ENCODE measurements around the gene LONP1.
"Not testable (repeated sequence)": the region's sequence is repeated elsewhere in the genome, so short reads cannot be mapped to it uniquely, and the experiment has no call there.

LONP1 gene, protein sequence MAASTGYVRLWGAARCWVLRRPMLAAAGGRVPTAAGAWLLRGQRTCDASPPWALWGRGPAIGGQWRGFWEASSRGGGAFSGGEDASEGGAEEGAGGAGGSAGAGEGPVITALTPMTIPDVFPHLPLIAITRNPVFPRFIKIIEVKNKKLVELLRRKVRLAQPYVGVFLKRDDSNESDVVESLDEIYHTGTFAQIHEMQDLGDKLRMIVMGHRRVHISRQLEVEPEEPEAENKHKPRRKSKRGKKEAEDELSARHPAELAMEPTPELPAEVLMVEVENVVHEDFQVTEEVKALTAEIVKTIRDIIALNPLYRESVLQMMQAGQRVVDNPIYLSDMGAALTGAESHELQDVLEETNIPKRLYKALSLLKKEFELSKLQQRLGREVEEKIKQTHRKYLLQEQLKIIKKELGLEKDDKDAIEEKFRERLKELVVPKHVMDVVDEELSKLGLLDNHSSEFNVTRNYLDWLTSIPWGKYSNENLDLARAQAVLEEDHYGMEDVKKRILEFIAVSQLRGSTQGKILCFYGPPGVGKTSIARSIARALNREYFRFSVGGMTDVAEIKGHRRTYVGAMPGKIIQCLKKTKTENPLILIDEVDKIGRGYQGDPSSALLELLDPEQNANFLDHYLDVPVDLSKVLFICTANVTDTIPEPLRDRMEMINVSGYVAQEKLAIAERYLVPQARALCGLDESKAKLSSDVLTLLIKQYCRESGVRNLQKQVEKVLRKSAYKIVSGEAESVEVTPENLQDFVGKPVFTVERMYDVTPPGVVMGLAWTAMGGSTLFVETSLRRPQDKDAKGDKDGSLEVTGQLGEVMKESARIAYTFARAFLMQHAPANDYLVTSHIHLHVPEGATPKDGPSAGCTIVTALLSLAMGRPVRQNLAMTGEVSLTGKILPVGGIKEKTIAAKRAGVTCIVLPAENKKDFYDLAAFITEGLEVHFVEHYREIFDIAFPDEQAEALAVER

DNA sequence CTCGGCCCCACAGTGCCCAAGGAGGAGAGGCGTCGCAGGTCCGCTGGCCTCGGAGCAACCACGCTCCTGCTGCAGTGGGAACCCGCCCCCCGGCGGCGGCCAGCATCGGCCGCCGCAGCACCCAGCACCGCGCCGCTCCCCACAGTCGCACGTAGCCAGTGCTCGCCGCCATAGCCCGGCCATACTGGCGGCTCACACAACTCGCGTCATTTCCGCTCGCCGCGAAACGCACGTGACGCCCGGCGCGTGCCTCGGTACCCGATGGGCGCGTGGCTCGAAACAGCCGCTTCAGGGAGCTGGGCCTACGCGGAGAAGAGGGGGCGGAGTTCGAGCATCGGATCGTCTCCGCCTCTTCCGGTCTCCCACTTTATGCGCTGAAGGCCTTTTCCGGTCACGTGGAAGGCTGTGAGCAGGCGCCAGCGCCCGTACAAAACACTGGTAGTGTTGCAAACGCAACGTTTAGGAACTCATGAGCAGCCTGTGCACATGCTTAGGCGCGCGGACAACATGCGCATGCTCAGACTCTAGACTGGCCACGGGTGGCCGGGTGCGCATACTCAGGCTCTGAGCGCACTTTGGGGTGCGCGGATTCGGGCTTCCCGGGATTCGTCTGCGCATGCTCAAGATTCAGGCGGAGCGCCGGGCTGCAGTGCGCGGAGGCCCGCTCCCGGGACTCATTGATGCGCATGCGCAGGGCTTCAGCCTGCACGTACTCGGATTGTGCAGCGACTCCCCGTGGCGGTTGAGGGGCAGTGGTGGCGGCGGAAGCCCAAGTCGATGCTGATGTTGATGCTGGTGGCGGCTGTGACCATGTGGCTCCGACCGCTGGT is at the start of gene LONP1, which contains the start of gene CATSPERD:
TSS of gene LONP1 (minus strand) at position 186 of the 830 bp plus-strand sequence. CDS start at position 172, 14 bp downstream.
TSS of gene CATSPERD (plus strand) at position 677 of the 830 bp plus-strand sequence. CDS start at position 778, 101 bp downstream.
- peak; percentile 98 for DNase-seq

DNA sequence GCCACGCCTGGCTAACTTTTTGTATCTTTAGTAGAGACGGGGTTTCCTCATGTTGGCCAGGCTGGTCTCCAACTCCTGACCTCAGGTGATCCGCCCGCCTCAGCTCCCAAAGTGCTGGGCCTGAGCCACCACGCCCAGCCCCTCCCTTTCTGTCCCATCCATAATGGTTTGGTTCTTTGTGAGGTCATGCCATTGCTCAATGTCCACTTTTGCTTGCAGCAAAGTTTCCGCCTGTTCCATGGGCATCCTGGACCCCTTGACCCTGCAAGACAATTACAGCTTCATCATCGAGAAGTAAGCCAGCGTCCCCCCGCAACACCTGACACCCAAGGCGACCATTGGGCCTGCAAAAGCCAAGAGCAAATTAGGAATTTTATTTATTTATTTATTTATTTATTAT is 48.0 kb upstream of the LONP1 start:
- DNase-seq, result no peak

DNA sequence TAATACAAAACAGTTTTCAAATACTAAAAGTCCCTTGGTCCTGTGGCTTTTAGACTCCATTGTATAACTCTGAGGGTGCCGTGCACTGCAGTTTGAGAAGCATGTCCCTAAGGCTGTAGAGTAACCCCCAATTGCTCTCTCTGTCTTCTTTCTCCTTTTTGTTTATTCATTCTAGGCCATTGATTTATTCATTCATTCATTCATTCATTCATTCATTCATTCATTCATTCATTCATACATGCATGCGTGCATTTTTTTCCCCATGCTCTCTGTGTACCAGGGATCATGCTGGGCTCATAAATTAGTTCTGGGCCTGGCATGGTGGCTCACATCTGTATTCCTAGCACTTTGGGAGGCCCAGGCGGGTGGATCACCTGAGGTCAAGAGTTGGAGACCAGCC is 45.3 kb upstream of the LONP1 start:
- no peak for DNase-seq

DNA sequence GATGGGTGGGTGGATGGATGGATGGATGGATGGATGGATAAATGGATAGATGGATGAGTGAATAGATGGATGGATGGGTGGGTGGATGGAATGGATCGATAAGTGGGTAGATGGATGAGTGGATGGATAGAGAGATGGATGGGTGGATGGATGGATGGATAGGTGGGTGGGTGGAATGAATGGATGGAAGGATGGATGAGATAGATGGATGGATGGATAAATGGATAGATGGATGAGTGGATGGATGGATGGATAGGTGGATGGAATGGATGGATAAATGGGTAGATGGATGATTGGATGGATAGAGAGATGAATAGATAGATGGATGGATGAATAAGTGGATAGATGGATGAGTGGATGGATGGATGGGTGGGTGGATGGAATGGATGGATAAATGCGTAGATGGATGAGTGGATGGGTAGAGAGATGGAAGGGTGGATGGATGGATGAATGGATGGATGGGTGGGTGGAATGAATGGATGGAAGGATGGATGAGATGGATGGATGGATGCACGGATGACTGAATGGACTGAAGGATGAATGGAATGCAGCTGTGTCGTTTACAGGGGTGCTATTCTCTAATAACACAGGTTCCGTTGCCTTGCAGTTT is 42.8 kb upstream of the LONP1 start:
- DNase-seq, result no peak

DNA sequence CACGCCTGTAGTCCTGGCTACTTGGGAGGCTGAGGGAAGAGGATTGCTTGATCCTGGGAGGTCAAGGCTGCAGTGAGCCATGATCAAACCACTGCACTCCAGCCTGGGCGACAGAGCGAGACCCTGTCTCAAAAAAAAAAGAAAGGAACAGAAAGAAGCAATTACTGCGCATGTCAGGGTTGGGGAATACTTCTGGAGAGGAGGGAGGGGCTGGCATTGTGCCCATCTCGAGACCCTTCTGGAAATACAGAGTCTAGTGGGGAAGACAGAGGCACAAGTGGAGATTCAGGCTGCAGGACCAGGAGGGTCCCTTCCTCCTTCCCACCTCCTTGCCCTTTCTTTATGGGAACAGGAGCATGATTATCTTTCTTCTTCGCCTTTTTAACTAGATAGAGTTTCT is 33.8 kb upstream of the LONP1 start:
- DNase-seq, result no peak

DNA sequence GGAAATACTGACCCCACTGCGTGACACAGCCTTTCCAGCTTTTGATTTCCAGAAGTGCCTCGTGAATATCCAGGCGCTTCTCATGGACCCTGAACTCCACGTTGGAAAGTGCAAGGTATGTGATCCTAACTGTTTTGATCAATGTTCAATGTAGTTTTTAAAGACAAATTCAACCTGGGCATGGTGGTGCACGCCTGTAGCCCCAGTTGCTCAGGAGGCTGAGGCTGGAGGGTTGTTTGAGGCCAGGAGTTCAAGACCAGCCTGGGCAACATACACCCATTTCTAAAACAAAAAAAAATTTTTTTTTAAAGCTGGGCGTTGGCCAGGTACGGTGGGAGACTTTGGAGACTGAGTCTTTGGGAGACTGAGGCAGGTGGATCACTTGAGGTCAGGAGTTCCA is 31.8 kb upstream of the LONP1 start:
- DNase-seq, result no peak

DNA sequence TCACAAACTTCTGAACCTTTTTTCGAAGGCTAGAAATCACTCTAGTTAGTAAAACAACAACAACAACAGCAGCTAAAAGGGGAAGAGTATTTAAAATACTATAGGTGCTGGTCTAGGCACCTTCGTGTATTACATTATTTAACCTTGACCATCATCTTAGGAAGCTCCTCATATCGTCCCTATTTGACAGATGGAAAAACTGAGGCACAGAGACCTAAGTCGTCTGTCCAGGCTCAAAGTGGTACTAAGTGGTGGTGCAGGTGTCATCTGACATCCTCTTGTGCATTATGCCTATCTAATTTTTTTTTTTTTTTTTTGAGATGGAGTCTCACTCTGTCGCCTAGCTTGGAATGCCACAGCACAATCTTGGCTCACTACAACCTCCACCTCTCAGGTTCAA is 29.6 kb upstream of the LONP1 start:
- DNase-seq, result no peak

DNA sequence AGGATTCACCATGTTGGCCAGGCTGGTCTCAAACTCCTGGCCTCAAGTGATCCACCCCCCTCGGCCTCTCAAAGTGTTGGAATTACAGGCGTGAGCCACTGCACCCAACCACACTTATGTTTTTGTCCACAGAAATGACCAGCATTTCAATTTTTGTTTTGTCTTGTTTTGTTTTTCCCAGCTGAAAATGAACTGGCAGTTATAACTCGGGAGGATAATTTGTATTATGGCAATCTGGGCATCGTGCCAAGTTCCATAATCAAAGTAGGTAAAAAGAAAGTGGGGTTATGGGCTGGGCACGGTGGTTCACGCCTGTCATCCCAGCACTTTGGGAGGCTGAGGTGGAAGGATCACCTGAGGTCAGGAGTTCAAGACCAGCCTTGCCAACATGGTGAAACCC is 29.0 kb upstream of the LONP1 start:
- DNase-seq, result not testable (repeated sequence)

DNA sequence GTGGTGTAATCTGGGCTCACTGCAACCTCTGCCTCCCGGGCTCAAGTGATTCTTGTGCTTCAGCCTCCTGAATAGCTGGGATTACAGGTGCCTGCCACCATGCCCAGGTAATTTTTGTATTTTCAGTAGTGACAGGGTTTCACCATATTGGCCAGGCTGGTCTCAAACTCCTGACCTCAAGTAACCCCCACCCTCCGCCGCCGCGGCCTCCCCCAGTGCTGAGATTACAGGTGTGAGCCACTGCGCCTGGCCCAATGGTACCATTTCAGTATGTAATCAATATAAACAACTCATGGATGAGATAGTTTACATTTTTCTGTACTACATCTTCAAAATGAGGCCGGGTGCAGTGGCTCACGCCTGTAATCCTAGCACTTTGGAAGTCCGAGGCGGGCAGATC is 25.1 kb upstream of the LONP1 start:
- DNase-seq, result not testable (repeated sequence)

DNA sequence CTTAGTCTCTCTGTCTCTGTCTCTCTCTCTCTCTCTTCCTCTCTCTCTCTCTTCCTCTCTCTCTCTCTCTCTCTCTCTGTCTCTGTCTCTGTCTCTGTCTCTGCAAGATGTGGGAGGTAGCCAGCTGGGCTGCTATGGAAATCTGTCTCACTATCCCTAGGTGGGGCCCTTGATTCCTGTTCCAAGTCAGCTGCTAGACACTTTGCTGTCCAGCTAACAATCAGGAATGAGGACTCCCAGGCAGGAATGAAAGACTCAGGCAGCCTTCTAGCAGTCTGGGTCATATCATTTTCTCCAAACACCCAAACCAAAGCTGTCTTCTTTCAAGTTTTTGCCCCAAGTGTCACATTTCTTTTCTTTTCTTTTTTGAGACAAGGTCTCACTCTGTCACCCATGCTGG is 23.7 kb upstream of the LONP1 start:
- DNase-seq, result no peak

DNA sequence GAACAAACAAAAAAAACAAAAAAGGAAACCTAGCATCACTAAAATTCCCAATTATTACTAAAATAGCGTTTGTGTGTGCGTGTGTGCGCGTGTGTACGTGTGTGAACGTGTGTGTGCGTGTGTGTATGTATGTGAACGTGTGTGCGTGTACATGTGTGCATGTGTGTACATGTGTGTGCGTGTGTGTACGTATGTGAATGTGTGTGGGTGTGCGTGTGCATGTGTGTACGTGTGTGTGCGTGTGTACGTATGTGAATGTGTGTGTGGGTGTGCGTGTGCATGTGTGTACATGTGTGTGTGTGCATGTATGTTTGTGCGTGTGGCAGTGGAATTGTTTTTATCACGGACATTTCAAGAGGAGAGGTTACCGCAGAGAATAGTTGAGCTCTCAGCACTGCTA is 22.1 kb upstream of the LONP1 start:
- DNase-seq, result no peak

DNA sequence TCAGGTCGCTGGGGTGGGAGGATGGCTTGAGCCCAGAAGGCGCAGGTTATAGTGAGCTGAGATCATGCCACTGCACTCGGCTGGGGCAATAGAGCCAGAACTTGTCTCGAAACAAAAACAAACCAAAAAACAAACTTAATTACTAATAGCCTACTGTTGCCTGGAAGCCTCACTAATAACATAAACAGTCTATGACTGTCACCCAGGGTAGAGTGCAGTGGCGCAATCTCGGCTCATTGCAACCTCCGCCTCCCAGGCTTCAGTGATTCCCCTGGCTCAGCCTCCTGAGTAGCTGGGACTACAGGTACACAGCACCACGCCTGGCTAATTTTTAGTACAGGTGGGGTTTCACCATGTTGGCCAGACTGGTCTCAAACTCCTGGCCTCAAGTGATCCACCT is 18.5 kb upstream of the LONP1 start:
- DNase-seq, result no peak

DNA sequence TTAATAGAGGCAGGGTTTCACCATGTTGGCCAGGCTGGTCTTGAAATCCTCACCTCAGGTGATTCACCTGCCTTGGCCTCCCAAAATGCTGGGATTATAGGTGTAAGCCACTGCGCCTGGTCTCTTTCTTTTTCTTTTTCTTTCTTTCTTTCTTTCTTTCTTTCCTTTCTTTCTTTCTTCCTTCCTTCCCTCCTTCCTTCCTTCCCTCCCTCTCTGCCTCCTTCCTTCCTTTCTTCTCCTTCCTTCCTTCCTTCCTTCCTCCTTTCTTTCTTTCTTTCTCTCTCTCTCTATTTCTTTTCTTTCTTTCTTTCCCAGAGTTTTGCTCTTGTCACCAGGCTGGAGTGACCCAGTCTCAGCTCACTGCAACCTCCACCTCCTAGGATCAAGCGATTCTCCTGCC is 13.2 kb upstream of the LONP1 start:
- DNase-seq, result not testable (repeated sequence)

DNA sequence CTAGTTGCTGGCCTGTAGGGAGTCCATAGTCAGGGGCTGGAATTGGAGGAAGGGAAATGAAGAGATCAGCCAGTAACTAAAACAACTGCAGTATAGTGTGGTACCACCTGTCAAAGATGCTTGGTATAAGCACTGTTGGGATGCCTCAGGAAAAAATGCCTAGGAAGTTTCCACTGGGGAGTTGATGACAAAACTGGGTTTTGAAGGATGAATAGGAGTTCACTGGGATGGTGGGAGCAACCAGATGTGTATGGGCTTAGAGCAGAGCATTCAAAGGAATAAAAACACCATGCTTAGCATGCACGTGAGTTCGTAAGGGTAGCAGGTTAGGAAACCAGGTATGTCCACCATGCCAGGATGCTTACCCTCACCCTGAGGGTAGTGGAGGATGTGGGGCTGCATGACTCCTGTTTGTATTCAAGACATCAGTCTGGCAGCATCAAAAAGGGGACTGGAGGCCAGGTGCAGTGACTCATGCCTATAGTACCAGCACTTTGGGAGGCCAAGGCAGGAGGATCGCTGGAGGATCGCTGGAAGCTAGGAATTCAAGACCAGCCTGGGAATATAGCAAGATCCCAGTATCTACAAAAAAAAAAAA is 7.6 kb upstream of the LONP1 start:
- no peak for DNase-seq

DNA sequence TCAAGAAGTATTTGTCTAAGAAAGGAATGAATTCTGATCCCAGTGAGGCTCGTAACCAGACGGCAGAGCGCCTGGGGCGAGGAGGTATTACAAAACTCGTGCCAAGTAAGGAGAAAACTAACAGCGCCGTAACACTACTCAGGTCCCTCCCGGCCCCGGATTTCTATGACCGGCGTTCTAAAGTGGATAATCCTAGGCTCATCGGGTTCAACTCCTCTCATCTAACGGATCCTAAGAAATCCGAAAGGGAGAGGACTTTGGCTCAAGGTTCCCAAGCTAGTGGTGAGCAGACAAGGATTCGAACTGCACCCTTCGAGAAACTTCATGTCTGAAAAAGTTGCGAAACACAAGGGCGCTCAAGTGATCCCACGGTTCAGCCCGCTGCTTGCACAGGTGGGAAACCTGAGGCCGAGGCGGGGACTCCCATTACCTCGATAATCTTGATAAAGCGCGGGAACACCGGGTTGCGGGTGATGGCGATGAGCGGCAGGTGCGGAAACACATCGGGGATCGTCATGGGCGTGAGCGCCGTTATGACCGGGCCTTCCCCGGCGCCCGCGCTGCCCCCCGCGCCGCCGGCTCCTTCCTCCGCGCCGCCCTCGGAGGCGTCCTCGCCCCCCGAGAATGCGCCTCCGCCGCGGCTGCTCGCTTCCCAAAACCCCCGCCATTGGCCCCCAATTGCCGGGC is 529 bp downstream of the LONP1 start:
- no peak for DNase-seq

DNA sequence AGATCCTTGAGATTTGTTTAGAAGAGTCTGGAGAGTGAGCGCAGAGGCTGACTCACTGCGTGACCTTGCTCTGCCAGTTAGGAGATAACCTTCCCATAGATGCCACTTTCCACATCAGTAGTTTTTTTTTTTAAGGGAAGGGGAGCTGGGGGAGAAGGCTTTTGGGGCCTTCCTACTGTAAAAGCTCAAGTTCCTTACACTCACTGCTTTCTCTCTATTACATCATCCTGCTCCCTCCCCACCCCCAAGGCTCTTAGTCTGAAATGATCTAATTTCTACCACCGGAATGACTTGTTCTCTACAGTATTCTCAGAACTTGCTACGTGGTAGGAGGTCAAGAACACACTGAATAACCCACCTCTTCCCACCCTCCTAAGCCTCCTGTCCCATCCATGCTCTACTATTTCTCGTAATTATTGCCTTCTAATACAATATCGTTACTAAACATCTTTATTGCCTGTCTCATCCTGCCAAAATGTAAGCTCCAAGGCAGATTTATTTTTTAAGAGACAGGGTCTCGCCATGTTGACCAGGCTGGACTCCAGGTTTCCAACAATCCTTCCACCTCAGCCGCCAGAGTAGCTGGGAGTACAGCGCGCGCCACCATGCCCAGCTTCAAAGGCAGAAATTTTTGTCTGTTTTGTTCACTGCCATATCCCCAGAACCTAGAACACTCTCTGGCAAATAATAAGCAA is 1.2 kb downstream of the LONP1 start:
- no peak for DNase-seq

DNA sequence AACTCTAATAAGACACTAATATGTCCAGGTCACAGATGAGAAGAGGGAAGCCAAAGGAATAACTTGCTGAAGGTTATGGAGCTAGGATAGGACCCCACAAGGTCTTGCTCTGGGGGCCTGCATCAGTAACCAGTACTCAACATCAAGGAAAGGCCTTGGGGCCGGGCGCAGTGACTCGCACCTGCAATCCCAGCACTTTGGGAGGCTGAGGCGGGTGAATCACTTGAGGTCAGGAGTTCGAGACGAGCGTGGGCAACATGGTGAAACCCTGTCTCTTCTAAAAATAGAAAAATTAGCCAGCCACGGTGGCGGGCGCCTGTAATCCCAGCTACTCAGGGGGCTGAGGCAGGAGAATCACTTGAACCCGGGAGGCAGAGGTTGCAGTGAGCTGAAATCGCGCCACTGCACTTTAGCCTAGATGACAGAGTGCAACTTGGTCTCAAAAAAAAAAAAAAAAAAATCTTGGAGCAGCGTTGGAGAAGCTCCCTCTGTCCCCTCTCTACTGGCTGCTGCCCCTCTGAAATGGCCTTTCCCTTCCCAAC is 1.8 kb downstream of the LONP1 start:
- DNase-seq, result no peak

DNA sequence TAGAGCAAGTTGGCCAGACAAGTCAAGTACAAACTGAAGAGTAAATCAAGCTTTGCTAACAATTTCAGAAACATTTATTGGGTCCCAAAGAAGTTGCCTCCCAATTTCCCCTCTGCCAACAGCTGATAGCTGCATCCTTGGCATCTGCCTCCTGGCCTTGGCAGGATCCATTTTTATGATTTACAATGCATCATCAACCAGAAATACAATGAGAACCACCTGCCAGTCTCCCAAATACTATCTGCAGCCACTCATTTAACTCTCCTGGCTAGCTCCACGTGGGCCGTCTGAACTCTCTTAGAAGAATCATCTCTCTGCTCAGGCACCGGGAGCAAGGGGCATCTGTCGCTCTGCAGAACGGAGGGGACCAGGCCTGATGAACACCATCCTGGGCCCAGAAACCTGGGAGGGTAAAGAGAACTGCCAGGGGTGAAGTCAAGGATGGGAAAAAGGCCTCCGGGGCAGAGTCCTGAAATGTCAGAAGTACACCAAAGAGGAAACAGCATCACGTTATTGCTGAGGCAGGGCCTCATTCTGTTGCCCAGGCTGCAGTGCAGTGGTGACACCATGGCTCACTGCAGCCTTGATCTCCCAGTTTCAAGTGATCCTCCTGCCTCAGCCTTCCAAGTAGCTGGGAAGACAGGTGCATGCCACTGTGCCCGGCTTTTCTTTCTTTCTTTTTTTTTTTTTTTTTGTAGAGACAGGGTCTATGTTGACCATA is 2.6 kb downstream of the LONP1 start:
- DNase-seq, result no peak

DNA sequence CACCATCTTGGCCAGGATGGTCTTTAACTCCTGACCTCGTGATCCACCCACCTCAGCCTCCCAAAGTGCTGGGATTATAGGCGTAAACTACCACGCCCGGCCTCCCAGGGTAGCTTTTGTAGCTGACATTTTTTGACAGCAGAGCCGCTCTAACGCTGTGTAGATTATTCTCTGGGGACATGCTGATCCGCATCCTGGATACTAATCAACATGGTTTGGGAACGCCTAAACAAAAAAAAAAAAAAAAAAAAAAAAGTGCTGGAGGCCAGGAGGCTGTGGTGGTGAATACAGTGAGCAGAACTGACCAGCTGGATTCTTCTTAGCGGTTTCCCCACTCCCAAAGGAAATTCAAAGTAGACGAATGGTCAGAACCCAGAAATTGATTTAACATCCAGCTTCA is 5.1 kb downstream of the LONP1 start:
- DNase-seq, result no peak

DNA sequence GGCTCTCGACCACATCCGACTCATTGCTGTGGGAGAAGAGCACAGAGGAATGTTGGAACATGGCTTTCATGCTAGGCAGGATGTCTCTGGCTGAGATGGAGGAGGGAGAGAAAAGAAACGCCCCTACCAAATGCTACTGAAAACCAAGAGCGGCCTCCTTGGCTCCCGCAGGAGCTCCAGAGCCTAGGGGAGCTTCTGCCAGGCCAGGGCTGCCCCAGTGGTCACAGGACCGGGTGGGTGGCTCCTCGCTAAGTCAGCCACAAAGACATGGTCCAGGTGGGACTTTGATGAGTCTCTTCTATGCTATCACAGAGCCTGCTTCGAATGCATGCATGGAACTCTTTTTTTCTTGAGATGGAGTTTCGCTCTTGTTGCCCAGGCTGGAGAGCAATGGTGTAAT is 6.7 kb downstream of the LONP1 start:
- DNase-seq, result no peak
